ENCODE results near the gene ACOX1. TPM values are rescaled to one million over a fixed set of nuclear protein-coding genes. Genes with fewer than 3 reads are reported as not detected.

Gene ACOX1
- total RNA-seq, 1 experiment from 2014 or later, result 40.9 TPM

- no peak for TF ChIP-seq ZNF532 (CRISPR knock-in tag; IDR thresholded peaks at IDR 0.05; ENCODE audit: borderline replicate concordance)
- TF ChIP-seq NFE2L1 (CRISPR knock-in tag; IDR thresholded peaks at IDR 0.05), result no peak
- no peak for TF ChIP-seq MXD4 (CRISPR knock-in tag; IDR thresholded peaks at IDR 0.05; ENCODE audit: borderline replicate concordance)
- no peak for TF ChIP-seq ZNF138 (CRISPR knock-in tag; conservative IDR thresholded peaks at IDR 0.05)
Measured at GRCh38 chr17:76014100-76014924, 35.3 kb upstream of the ACOX1 start (continued).

- Mint-ChIP-seq H3K36me3 (no peaks in the 10 kb centered on the region), H3K9me3 (peaks cover 6% of the 10 kb centered on the region; the same call in 1 of the 2 replicates), H3K27me3 (ENCODE audit: low read depth) (no peaks in the 10 kb centered on the region), H3K4me1 (0 out of 2 replicates have a peak, but pooled peaks cover 2% of the 10 kb centered on the region), H3K27ac (no peak overlapping the region; the same call in 1 of the 2 replicates), H3K4me3 (no peak overlapping the region)
- ChIA-PET POLR2A (interaction anchor here (1.1 to 1.3 kb wide), 2 partner anchors 108 to 109 kb away, joined by 4 to 5 read pairs; partner anchors contain the start of gene MRPL38), CTCF (interaction anchor here (0.5 to 7.6 kb wide), 81 partner anchors 9 to 543 kb away, joined by 3 to 112 read pairs (median 6); partner anchors contain the start of genes ACOX1, CDK3, EXOC7 and GALK1)
- DNase-seq (ENCODE audit: low spot score) (no peak), ATAC-seq (no peak)
- TF ChIP-seq ATF3 (CRISPR knock-in tag; conservative IDR thresholded peaks at IDR 0.05) (no peak), SP1 (CRISPR knock-in tag; conservative IDR thresholded peaks at IDR 0.05) (no peak), CTCF (IDR thresholded peaks at IDR 0.05) (no peak), FOXJ3 (CRISPR knock-in tag; IDR thresholded peaks at IDR 0.05; ENCODE audit: borderline replicate concordance) (no peak), ZNF423 (CRISPR knock-in tag; IDR thresholded peaks at IDR 0.05) (no peak), CBFB (CRISPR knock-in tag; IDR thresholded peaks at IDR 0.05; ENCODE audit: low read depth) (no peak), MAX (CRISPR knock-in tag; IDR thresholded peaks at IDR 0.05) (no peak), STAT6 (CRISPR knock-in tag; conservative IDR thresholded peaks at IDR 0.05; ENCODE audit: low read depth) (no peak), ZNF532 (CRISPR knock-in tag; IDR thresholded peaks at IDR 0.05; ENCODE audit: borderline replicate concordance) (no peak), FOXP1 (CRISPR knock-in tag; IDR thresholded peaks at IDR 0.05; ENCODE audit: borderline replicate concordance) (no peak), ZNF416 (CRISPR knock-in tag; IDR thresholded peaks at IDR 0.05) (no peak), ZNF396 (CRISPR knock-in tag; IDR thresholded peaks at IDR 0.05; ENCODE audit: borderline replicate concordance) (no peak)
Measured at GRCh38 chr17:76013377-76013932, 34.5 kb upstream of the ACOX1 start.

All from WTC11 (cell line).